Activated CD8-positive, alpha-beta memory T cell treated with anti-CD3 and anti-CD28 coated beads, Interleukin-2, amount 50 U/mL, for 48 hours (primary cell): ENCODE data around the gene ABLIM2.
"Not testable (repeated sequence)": the region's sequence is repeated elsewhere in the genome, so short reads cannot be mapped to it uniquely, and the experiment has no call there.

Experiments
- DNase-seq: peaks from one replicate; pipeline ENCODE4 v3.0.0-alpha.2; 2020

The ABLIM2 gene

GRCh38 chr4:7945709-7946380 lies 212.8 kb downstream of the ABLIM2 start:
- no peak for DNase-seq

- no peak for DNase-seq
These were observed 213.9 kb downstream of the ABLIM2 start for GRCh38 chr4:7944599-7945220.

- not testable (repeated sequence) for DNase-seq
These were observed 214.9 kb downstream of the ABLIM2 start for GRCh38 chr4:7943688-7944087.

- no peak for DNase-seq
These were observed 215.4 kb downstream of the ABLIM2 start for GRCh38 chr4:7943211-7943610.

- DNase-seq, result no peak
These were observed 216.6 kb downstream of the ABLIM2 start for GRCh38 chr4:7941965-7942496.

GRCh38 chr4:7941111-7941964 lies 217.3 kb downstream of the ABLIM2 start:
- DNase-seq, result no peak

- DNase-seq, result peak; percentile 95
These were observed 219.1 kb downstream of the ABLIM2 start, which contains the start of gene AFAP1 for GRCh38 chr4:7939377-7940108. AFAP1 (minus strand) TSS chr4:7939861; CDS start chr4:7872078, 67,783 bp downstream.

- DNase-seq, result no peak
These were observed 219.8 kb downstream of the ABLIM2 start for GRCh38 chr4:7938609-7939376.

GRCh38 chr4:7938266-7938608 lies 220.4 kb downstream of the ABLIM2 start:
- DNase-seq, result no peak

- no peak for DNase-seq
These were observed 221.6 kb downstream of the ABLIM2 start for GRCh38 chr4:7937006-7937405.

- DNase-seq, result no peak
These were observed 224.7 kb downstream of the ABLIM2 start for GRCh38 chr4:7933651-7934510.

GRCh38 chr4:7932287-7932686 lies 226.3 kb downstream of the ABLIM2 start:
- no peak for DNase-seq

GRCh38 chr4:7929118-7929951 lies 229.3 kb downstream of the ABLIM2 start:
- no peak for DNase-seq

- DNase-seq, result no peak
These were observed 229.9 kb downstream of the ABLIM2 start for GRCh38 chr4:7928711-7929110.

- DNase-seq, result no peak
These were observed 231.8 kb downstream of the ABLIM2 start for GRCh38 chr4:7926822-7927221.

- no peak for DNase-seq
These were observed 234.0 kb downstream of the ABLIM2 start for GRCh38 chr4:7924570-7924969.

GRCh38 chr4:7924163-7924562 lies 234.4 kb downstream of the ABLIM2 start:
- DNase-seq, result no peak

GRCh38 chr4:7922466-7922865 lies 236.1 kb downstream of the ABLIM2 start:
- DNase-seq, result no peak

- DNase-seq, result no peak
These were observed 239.6 kb downstream of the ABLIM2 start for GRCh38 chr4:7918981-7919380.

- not testable (repeated sequence) for DNase-seq
These were observed 240.4 kb downstream of the ABLIM2 start for GRCh38 chr4:7918187-7918586.
